Keratinocyte (primary cell): ENCODE data around the gene CEP68. TPM values are rescaled to one million over a fixed set of nuclear protein-coding genes. Genes with fewer than 3 reads are reported as not detected.

Experiments used
- DNase-seq: peaks from one replicate; pipeline ENCODE4 v3.0.0-alpha.2; 2011; ENCODE audit warnings: low read depth, missing footprints, low spot score
- FAIRE-seq: peaks from 2 replicates; lab custom pipeline; 2011; peaks lifted over from hg19 to GRCh38; lab: Jason Lieb, UNC
- H2AFZ ChIP-seq: 2 replicates; pipeline ENCODE4 v1.6.0; 2012; ENCODE audit warnings: low read length, control low read depth, inconsistent platforms; ENCODE audit not compliant: control insufficient read depth
- H3K27ac ChIP-seq: 2 replicates; pipeline ENCODE4 v1.5.1; 2011; ENCODE audit warnings: low read length; ENCODE audit not compliant: control insufficient read depth, insufficient read depth
- H3K27me3 ChIP-seq: 3 replicates; pipeline ENCODE4 v1.6.0; 2011; ENCODE audit warnings: low read length; ENCODE audit not compliant: control insufficient read depth, insufficient read depth; ENCODE audit errors: extremely low read depth
- H3K36me3 ChIP-seq, 2 experiments: 2 replicates in 1 of 2; 3 replicates in 1 of 2; pipeline ENCODE4 v1.5.1; 2011; ENCODE audit warnings: low read length in 2 of 2, mild to moderate bottlenecking in 1 of 2; ENCODE audit not compliant: control insufficient read depth in 2 of 2, insufficient read depth in 2 of 2; ENCODE audit errors: extremely low read depth in 1 of 2
- H3K4me1 ChIP-seq: 3 replicates; pipeline ENCODE4 v1.5.1; 2011; ENCODE audit warnings: low read length; ENCODE audit not compliant: control insufficient read depth, insufficient read depth; ENCODE audit errors: extremely low read depth
- H3K4me2 ChIP-seq: 3 replicates; pipeline ENCODE4 v1.6.0; 2011; ENCODE audit warnings: low read depth, low read length; ENCODE audit not compliant: control insufficient read depth, insufficient read depth; ENCODE audit errors: extremely low read depth
- H3K4me3 ChIP-seq, 3 experiments: fragments of 200-600 bp in 1 of 3; sonication (generic) in 1 of 3; 2 replicates in 2 of 3; 3 replicates in 1 of 3; pipeline ENCODE4 v1.5.1; 2011 to 2016; ENCODE audit warnings: low read length in 3 of 3, mild to moderate bottlenecking in 3 of 3, control low read depth in 2 of 3, inconsistent platforms in 1 of 3, low read depth in 1 of 3, mixed read lengths in 1 of 3, mixed run types in 1 of 3, moderate library complexity in 1 of 3; ENCODE audit not compliant: control insufficient read depth in 2 of 3, insufficient read depth in 2 of 3; ENCODE audit errors: extremely low read depth in 1 of 3
- H3K79me2 ChIP-seq: 2 replicates; pipeline ENCODE4 v1.6.0; 2012; ENCODE audit warnings: low read length; ENCODE audit not compliant: control insufficient read depth, insufficient read depth
- H3K9ac ChIP-seq: 3 replicates; pipeline ENCODE4 v1.6.0; 2011; ENCODE audit warnings: low read length; ENCODE audit not compliant: control insufficient read depth, insufficient read depth; ENCODE audit errors: extremely low read depth
- H3K9me1 ChIP-seq: 3 replicates; pipeline ENCODE4 v1.6.0; 2011; ENCODE audit warnings: low read length; ENCODE audit not compliant: control insufficient read depth, insufficient read depth; ENCODE audit errors: extremely low read depth
- H3K9me3 ChIP-seq: 2 replicates; pipeline ENCODE4 v1.5.1; 2012; ENCODE audit warnings: low read depth, low read length; ENCODE audit not compliant: control insufficient read depth
- H4K20me1 ChIP-seq: 3 replicates; pipeline ENCODE4 v1.6.0; 2011; ENCODE audit warnings: low read length; ENCODE audit not compliant: control insufficient read depth, insufficient read depth; ENCODE audit errors: extremely low read depth
- CTCF ChIP-seq, 3 experiments: IDR thresholded peaks in 1 of 3; conservative IDR thresholded peaks in 1 of 3; optimal IDR thresholded peaks in 1 of 3; 2 replicates in 2 of 3; 3 replicates in 1 of 3; pipeline versions ENCODE3 to v1.5.1; 2011; ENCODE audit warnings: low read length in 3 of 3, mild to moderate bottlenecking in 3 of 3, moderate library complexity in 2 of 3, control low read depth in 1 of 3, inconsistent platforms in 1 of 3; ENCODE audit not compliant: insufficient read depth in 2 of 3; ENCODE audit errors: extremely low read depth in 1 of 3
- EZH2 ChIP-seq: IDR thresholded peaks from one replicate; pipeline ENCODE4 v1.6.1; 2012; ENCODE audit warnings: inconsistent platforms, mild to moderate bottlenecking, low read length, moderate library complexity
- dilution Hi-C: fragments of 300-500 bp; cut with MboI; formaldehyde crosslinking; loops from one replicate; pipeline ENCODE4 v1.7.0; 2020; ENCODE audit warnings: low sequenced_read_pairs; ENCODE audit not compliant: extremely low pct_ligation_motif_present
- polyA plus RNA-seq, 5 experiments: library from polyadenylated mRNA; depleted of rRNA in 3 of 5; stranded (reverse) in 3 of 5; stranded (forward) in 1 of 5; unstranded in 1 of 5; fragments of >200 nt; gene quantifications; 1 replicate in 1 of 5; 2 replicates in 3 of 5; 3 replicates in 1 of 5; pipeline versions ENCODE4 v1.2.1 to v1.2.3, GENCODE V29; 2011 to 2012; ENCODE audit warnings: missing spikeins in 2 of 5, low read depth in 1 of 5, low replicate concordance in 1 of 5

Gene CEP68
- polyA plus RNA-seq, 1 donor (not counting 4 experiments of a cell fraction or from before 2014, with no cell fraction given): 4.1 TPM

DNA sequence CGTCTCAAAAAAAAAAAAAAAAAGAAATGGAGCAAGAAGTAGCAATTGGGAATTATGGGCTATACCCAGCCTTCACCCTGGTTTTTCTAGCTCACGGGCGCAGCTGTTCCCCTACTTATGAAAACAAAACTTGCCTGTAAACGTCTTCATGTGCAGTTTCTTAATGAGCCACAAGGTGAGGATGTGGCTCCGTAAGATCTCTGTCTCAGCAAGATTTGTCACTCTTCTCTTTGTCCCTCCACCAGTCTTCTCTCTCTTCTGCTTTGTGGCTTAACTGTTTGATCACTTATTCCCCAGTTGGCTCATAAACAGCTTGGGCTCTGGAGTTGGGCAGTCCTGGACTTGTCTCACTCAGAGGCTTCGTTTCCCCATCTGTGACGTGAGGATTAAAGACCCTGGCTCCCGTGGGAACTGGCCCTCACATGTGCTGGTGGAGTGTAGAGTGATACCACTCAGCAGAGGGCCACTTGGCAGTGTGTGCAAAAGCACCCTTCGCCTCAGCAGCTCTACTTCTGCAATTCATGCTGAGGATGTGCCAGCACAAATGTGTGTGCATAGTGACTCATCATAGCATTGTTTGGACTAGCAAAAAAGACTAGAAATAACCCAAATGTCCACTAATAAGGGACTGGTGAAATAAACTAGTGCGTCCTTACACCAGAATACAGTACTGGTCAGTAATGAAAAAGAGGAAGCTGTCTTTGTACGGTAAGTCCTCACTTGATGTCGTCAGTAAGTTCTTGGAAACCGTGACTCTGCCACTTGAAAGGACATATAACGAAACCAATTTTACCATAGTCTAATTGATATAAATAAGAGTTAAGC is 8.7 kb downstream of the CEP68 start:
- FAIRE-seq: peak; percentile 78
- no peak for DNase-seq

DNA sequence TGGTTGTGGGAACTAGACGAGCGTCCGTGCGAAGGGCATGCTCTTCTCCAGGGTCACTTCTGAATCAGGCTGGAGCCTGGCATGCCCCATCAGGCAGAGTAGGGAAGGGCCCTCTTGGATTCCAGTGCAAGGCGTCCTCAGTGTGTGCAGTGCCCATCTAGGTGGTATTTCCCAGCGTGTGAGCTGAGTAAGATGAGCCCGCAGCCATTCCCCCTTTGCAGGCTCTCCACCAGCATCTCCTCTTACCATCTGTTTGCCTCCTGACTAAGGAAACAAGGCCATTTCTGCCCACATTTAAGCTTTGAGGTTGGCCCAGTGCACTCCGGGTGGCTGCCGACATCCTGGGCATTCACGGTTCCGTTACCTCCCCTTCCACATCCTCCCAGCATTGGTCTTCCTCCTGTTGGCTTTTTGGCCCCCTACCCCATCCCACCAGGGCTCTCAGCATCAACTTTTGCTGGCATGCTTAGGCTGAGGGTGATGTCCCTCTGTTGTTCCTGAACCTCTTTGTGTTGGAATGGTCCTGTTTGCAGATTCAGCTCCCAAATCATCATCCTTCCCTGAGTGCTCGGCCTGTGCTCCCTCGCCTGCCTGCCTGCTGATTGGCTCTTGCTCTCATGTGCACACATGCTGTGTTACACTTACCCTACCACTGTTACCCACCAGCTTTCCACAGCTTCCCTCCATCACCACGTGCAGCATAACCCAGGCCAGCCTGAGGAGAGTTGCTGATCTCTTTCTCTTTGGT is 11.8 kb downstream of the CEP68 start:
- Histone ChIP-seq H3K4me2 (no peak overlapping the region), H3K36me3 (peaks cover 7 to 12% of the 10 kb centered on the region in 2 experiments), H4K20me1 (peaks cover 5% of the 10 kb centered on the region), H3K79me2 (no peaks in the 10 kb centered on the region), H2AFZ (no peak overlapping the region), H3K27ac (no peak overlapping the region), H3K4me3 (no peak overlapping the region), H3K9me3 (no peaks in the 10 kb centered on the region), H3K9me1 (peaks cover 5% of the 10 kb centered on the region), H3K4me1 (peaks cover 62% of the 10 kb centered on the region), H3K27me3 (no peaks in the 10 kb centered on the region), H3K9ac (no peak overlapping the region)
- dilution Hi-C loops: no loop called here
- no peak for TF ChIP-seq EZH2
- no peak for TF ChIP-seq CTCF (optimal IDR thresholded peaks at IDR 0.05 in 1 of 3, IDR thresholded peaks at IDR 0.05 in 1 of 3, conservative IDR thresholded peaks at IDR 0.05 in 1 of 3; ENCODE audit: extremely low read depth in 1 of 3, insufficient read depth in 2 of 3, low read length in 3 of 3)
- FAIRE-seq (no peak), DNase-seq (no peak)

More for the DNA sequence above, 8.7 kb downstream of the CEP68 start:
- peaks cover 0 to 2% of the 10 kb centered on the region in 2 experiments for H3K36me3 ChIP-seq
- H3K27ac ChIP-seq: peak overlapping the region; percentile 69
- H3K4me2 ChIP-seq: peak overlapping the region; percentile 75
- peaks cover 5% of the 10 kb centered on the region for H3K9me1 ChIP-seq
- no peaks in the 10 kb centered on the region for H3K79me2 ChIP-seq
- peak; percentile 69 to 82 (median 71) for TF ChIP-seq CTCF (optimal IDR thresholded peaks at IDR 0.05 in 1 of 3, IDR thresholded peaks at IDR 0.05 in 1 of 3, conservative IDR thresholded peaks at IDR 0.05 in 1 of 3; ENCODE audit: extremely low read depth in 1 of 3, insufficient read depth in 2 of 3, low read length in 3 of 3)
- TF ChIP-seq EZH2: no peak
- H3K4me1 ChIP-seq: peaks cover 55% of the 10 kb centered on the region
- H3K9ac ChIP-seq: peak overlapping the region; percentile 59
- H2AFZ ChIP-seq: no peak overlapping the region
- dilution Hi-C loops: no loop called here
- no peaks in the 10 kb centered on the region for H3K9me3 ChIP-seq
- peaks cover 5% of the 10 kb centered on the region for H4K20me1 ChIP-seq
- no peaks in the 10 kb centered on the region for H3K27me3 ChIP-seq
- peak overlapping the region in 2 of 3 experiments; percentile 9 to 44 for H3K4me3 ChIP-seq
